OCI-LY1 (cell line): ENCODE measurements around the gene RGSL1.

Experiments
- H2AFZ ChIP-seq: fragments of 200-600 bp; sonication (generic), shearing (Covaris generic); 2 replicates; pipeline ENCODE4 v1.6.0; 2014; ENCODE audit warnings: antibody characterized with exemption, mild to moderate bottlenecking, low read length
- H3F3A ChIP-seq: fragments of 200-600 bp; sonication (generic), shearing (Covaris generic); 2 replicates; pipeline ENCODE4 v1.6.0; 2014; ENCODE audit warnings: mild to moderate bottlenecking, antibody characterized with exemption, low read length, moderate library complexity; ENCODE audit not compliant: insufficient read depth
- H3K27ac ChIP-seq: fragments of 200-600 bp; sonication (generic); 2 replicates; pipeline ENCODE4 v1.5.1; 2014; ENCODE audit warnings: low read length, mixed run types, mild to moderate bottlenecking, low read depth; ENCODE audit not compliant: poor library complexity, severe bottlenecking
- H3K27me3 ChIP-seq: fragments of 200-600 bp; sonication (generic); 2 replicates; pipeline ENCODE4 v1.6.0; 2014; ENCODE audit warnings: antibody characterized with exemption, mild to moderate bottlenecking, low read length, moderate library complexity; ENCODE audit not compliant: insufficient read depth
- H3K36me3 ChIP-seq: fragments of 200-600 bp; sonication (generic); 2 replicates; pipeline ENCODE4 v1.6.1; 2014; ENCODE audit warnings: mild to moderate bottlenecking, antibody characterized with exemption, low read length, moderate library complexity, mixed read lengths; ENCODE audit not compliant: insufficient read depth
- H3K4me1 ChIP-seq: fragments of 200-600 bp; sonication (generic); 2 replicates; pipeline ENCODE4 v1.5.1; 2014; ENCODE audit warnings: mild to moderate bottlenecking, low read length, moderate library complexity; ENCODE audit not compliant: insufficient read depth, severe bottlenecking
- H3K4me2 ChIP-seq: fragments of 200-600 bp; sonication (generic), shearing (Covaris generic); 2 replicates; pipeline ENCODE4 v1.6.1; 2014; ENCODE audit warnings: low read length
- H3K4me3 ChIP-seq: fragments of 200-600 bp; sonication (generic); 2 replicates; pipeline ENCODE4 v1.5.1; 2014; ENCODE audit warnings: low read length, low read depth, mild to moderate bottlenecking, mixed read lengths; ENCODE audit not compliant: poor library complexity, severe bottlenecking
- H3K79me2 ChIP-seq: fragments of 200-600 bp; shearing (Covaris generic); 2 replicates; pipeline ENCODE4 v1.6.1; 2016; ENCODE audit warnings: mixed run types, low read length, mixed read lengths; ENCODE audit not compliant: insufficient read depth
- H3K9ac ChIP-seq: fragments of 200-600 bp; sonication (generic), shearing (Covaris generic); 2 replicates; pipeline ENCODE4 v1.6.1; 2014; ENCODE audit warnings: mild to moderate bottlenecking, low read length, mixed read lengths
- H3K9me2 ChIP-seq: fragments of 200-600 bp; sonication (generic), shearing (Covaris generic); 2 replicates; pipeline ENCODE4 v1.6.1; 2014; ENCODE audit warnings: low read depth, mild to moderate bottlenecking, low read length, mixed read lengths
- H3K9me3 ChIP-seq: fragments of 200-600 bp; shearing (Covaris generic); 2 replicates; pipeline ENCODE4 v1.6.1; 2014; ENCODE audit warnings: low read length, mixed read lengths
- H4K20me1 ChIP-seq: fragments of 200-600 bp; sonication (generic), shearing (Covaris generic); 2 replicates; pipeline ENCODE4 v1.6.0; 2016; ENCODE audit warnings: mild to moderate bottlenecking, low read length; ENCODE audit not compliant: insufficient read depth
- CTCF ChIP-seq: fragments of 200-600 bp; sonication (generic), shearing (Covaris generic); IDR thresholded peaks from 2 replicates; pipeline ENCODE4 v1.5.1; 2017; ENCODE audit warnings: mild to moderate bottlenecking, antibody characterized with exemption, low read length, moderate library complexity, mixed read lengths
- EZH2 ChIP-seq: fragments of 200-600 bp; sonication (generic), shearing (Covaris generic); IDR thresholded peaks from 2 replicates; pipeline ENCODE4 v1.8.0; 2017; ENCODE audit warnings: borderline replicate concordance, mixed run types, mild to moderate bottlenecking, antibody characterized with exemption, low read length, moderate library complexity, mixed read lengths

Gene RGSL1

DNA sequence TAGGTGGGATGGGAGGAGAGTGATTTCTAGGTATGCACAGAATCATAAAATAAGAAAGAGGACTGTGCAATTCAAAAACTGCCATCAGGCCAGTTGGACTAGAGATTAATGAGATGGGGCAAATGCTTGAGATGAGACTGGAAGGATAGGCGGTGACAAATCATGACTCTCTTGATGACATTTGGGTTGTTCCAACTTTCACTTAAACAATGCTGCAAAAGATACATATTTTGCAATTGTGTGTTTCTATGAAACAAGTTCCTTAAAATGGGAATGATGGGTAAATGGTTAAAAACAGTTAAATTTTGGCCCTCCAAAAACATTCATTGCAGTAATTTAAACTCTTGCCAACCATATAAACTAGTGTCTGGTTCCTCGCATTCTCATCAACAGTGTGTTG, 84.0 kb downstream of the RGSL1 start:
- Histone ChIP-seq H3K4me3 (no peak overlapping the region), H3K36me3 (no peaks in the 10 kb centered on the region), H2AFZ (no peak overlapping the region), H3K4me2 (no peak overlapping the region), H3K27ac (no peak overlapping the region), H4K20me1 (no peaks in the 10 kb centered on the region), H3K4me1 (no peaks in the 10 kb centered on the region), H3F3A (no peaks in the 10 kb centered on the region), H3K79me2 (no peaks in the 10 kb centered on the region), H3K27me3 (no peaks in the 10 kb centered on the region; the same call in 1 of the 2 replicates), H3K9me2 (no peaks in the 10 kb centered on the region), H3K9ac (no peak overlapping the region), H3K9me3 (no peaks in the 10 kb centered on the region)
- TF ChIP-seq EZH2 (no peak), CTCF (no peak)

GRCh38 chr1:182549346-182549745, 99.4 kb downstream of the RGSL1 start:
- Histone ChIP-seq H3K4me2 (no peak overlapping the region), H3K9me2 (no peaks in the 10 kb centered on the region), H3K4me1 (no peaks in the 10 kb centered on the region), H3K36me3 (no peaks in the 10 kb centered on the region), H3F3A (no peaks in the 10 kb centered on the region), H3K9ac (no peak overlapping the region), H2AFZ (no peak overlapping the region), H3K9me3 (no peaks in the 10 kb centered on the region), H3K27me3 (no peaks in the 10 kb centered on the region; the same call in 1 of the 2 replicates), H3K79me2 (no peaks in the 10 kb centered on the region), H3K4me3 (no peak overlapping the region), H3K27ac (no peak overlapping the region), H4K20me1 (no peaks in the 10 kb centered on the region)
- no peak for TF ChIP-seq EZH2
- TF ChIP-seq CTCF, result no peak

- TF ChIP-seq CTCF (no peak), EZH2 (no peak)
- Histone ChIP-seq H2AFZ (no peak overlapping the region), H3K9me2 (no peaks in the 10 kb centered on the region), H3K4me2 (no peak overlapping the region), H4K20me1 (no peaks in the 10 kb centered on the region), H3K27me3 (no peaks in the 10 kb centered on the region; the same call in 1 of the 2 replicates), H3K9me3 (no peaks in the 10 kb centered on the region), H3K36me3 (no peaks in the 10 kb centered on the region), H3F3A (no peaks in the 10 kb centered on the region), H3K4me3 (no peak overlapping the region), H3K4me1 (no peaks in the 10 kb centered on the region), H3K27ac (no peak overlapping the region), H3K9ac (no peak overlapping the region), H3K79me2 (no peaks in the 10 kb centered on the region)
Observed at GRCh38 chr1:182549811-182550210, 99.9 kb downstream of the RGSL1 start.
